K562 treated with DMSO at 1 percent for 24 hours (cell line): Measurements from ENCODE around the gene SLC5A10. TPM values are rescaled to one million over a fixed set of nuclear protein-coding genes. Genes with fewer than 3 reads are reported as not detected.

ENCODE experiments used
- total RNA-seq: library from RNA; unstranded; fragments of 300-600 nt; gene quantifications from 2 replicates; pipeline ENCODE4 v1.2.3, GENCODE V29; 2022; ENCODE audit warnings: low read depth; ENCODE audit not compliant: insufficient read depth

The SLC5A10 gene
- total RNA-seq: 0.06 TPM in 1 of 2 replicates, not detected in the other

DNA sequence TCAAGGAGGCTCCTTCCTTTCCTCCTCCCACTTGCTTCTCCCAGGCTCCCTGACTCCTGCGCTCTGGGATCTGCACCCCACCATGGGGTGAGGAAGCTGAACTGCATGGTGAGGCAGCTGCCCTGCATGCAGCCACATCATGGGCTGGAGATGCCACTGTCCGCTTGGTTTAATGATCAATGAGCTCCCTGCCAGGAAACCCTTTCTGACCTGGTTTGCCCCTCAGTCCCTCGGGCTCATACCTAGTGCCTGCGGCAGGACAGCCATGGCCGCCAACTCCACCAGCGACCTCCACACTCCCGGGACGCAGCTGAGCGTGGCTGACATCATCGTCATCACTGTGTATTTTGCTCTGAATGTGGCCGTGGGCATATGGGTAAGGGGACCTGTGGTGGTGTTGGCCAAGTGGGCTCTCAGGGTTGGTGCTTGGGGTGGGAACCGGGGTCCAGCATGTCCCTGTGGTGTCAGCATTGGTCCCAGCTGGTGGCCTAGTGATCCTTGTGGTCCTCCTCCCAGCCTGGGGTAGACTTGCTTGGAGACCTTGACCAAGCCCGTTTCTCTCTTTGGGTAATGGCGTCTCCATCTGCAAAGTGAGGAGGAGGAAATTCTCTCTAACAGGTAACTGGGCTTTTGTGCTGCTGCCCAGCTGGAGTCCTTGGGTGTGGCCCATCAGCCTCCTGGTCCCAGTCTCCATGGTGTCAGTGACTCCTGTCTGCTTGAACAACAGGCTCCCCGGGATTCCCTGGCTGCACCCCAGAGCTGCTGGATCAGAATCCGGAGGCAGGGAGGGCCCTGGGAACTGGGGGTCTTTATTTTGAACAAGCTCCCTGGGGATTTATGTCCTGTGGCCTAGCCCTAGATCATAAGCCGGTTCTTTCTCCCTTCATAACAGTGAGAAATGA, at the start of gene SLC5A10:
SLC5A10 (plus strand) TSS at position 225 of the 902 bp plus-strand sequence; CDS start at position 266, 41 bp downstream.

DNA sequence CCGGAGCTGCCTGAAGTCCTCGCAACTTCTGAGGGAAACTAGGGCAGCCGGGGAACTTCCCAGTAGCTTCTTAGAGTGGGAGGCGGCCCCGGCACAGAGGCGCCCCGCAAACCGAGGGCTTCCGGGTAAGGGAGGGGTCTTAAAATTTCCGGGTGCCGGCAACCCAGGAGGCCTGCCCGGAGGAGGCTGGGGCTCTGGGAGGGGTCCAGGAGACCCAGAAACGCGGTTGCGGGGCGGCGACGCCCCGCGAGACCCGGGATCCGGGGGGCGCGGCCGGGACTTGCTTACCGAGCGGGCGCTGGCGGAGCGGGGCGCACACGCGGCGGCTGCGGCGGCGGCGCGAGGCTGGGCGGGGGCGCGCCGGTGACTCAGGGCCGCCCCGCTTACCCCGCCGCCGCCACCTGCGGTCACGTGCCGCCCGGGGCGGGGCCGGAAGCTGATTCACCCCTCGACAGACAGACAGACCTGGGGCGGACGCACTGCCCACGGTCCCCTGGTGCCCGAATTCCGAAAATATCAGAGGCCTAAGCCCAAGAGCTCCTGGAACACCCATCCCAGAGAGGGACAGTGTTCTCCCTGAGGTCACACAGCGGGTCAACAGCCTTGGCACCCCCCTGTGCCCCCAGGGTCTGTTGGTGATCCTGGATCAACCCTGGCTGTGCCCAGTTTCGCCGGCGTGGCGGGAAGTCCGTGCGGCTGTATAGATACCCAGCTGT, 52.6 kb downstream of the SLC5A10 start, which contains the start of gene FAM83G:
FAM83G (minus strand) TSS at position 344 of the 716 bp plus-strand sequence. CDS start 723 bp downstream, outside the sequence.

DNA sequence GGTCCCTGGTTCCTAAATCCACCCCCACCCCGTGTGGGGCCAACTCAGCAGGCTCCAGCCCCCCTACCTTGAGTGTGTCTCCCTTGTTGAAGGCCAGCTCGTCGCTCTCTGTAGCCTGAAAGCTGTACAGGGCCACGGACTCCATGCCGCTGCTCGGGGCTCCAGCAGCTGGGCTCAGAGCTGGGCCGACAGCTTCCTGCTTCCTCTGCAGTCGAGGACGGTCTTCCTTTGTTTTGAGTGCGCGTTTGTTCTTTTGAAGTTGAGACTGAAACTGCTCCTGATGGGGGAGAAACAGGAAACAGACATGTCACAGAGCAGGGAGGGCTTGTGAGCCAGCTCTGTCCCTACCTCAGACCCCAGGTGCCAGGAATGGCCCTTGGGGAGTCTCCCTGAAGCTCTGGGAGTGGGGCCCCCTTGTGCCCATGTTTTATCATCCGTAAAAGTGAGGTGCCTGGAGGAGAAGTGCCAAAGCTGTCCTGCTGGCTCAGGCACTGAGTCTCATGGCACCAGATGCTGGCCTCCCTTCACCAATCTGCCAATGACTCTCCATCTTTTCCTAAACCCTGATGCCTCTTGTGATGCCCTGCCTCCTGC, 94.9 kb downstream of the SLC5A10 start, which contains the start of gene GRAP:
GRAP (minus strand) TSS at position 176 of the 594 bp plus-strand sequence; CDS start at position 145, 31 bp downstream.

Other genes starting within 250 kb of the SLC5A10 start
- gene FBXW10, start 208.1 kb upstream of the SLC5A10 start, total RNA-seq: not detected in 2 replicates
- gene TVP23B, start 171.0 kb upstream of the SLC5A10 start, total RNA-seq: 9.0 and 14.0 TPM in 2 replicates
- 22.5 and 26.1 TPM in 2 replicates for gene PRPSAP2, start 94.0 kb upstream of the SLC5A10 start, total RNA-seq
- 7.6 and 7.8 TPM in 2 replicates for gene FAM83G, start 52.6 kb downstream of the SLC5A10 start, total RNA-seq
- gene GRAP, start 94.8 kb downstream of the SLC5A10 start, total RNA-seq: not detected in 2 replicates
- gene GRAPL, start 175.4 kb downstream of the SLC5A10 start, total RNA-seq: not detected in 2 replicates